HFF-Myc (cell line): ENCODE measurements around the gene AGBL1.

Experiments used
- DNase-seq: peaks from one replicate; pipeline ENCODE4 v3.0.0-alpha.2; 2011; ENCODE audit warnings: low read depth; ENCODE audit errors: extremely low read depth
- H3K4me3 ChIP-seq: replicated peaks from 2 replicates; pipeline ENCODE4 v1.5.1; 2011; ENCODE audit warnings: low read depth, mild to moderate bottlenecking, control low read depth, low read length
- CTCF ChIP-seq: IDR thresholded peaks from 2 replicates; pipeline ENCODE4 v1.5.1; 2012; ENCODE audit warnings: mild to moderate bottlenecking, low read depth, low read length, control low read depth; ENCODE audit errors: missing control alignments

The AGBL1 gene

GRCh38 chr15:86608461-86609205, 529.0 kb downstream of the AGBL1 start:
- no peak overlapping the region for H3K4me3 ChIP-seq
- no peak for DNase-seq
- TF ChIP-seq CTCF = no peak

GRCh38 chr15:86609275-86609674, 529.6 kb downstream of the AGBL1 start:
- TF ChIP-seq CTCF = no peak
- no peak for DNase-seq
- H3K4me3 ChIP-seq = no peak overlapping the region

GRCh38 chr15:86610038-86610437, 530.4 kb downstream of the AGBL1 start:
- no peak for DNase-seq
- H3K4me3 ChIP-seq = no peak overlapping the region
- no peak for TF ChIP-seq CTCF

GRCh38 chr15:86611417-86612040, 531.9 kb downstream of the AGBL1 start:
- no peak for TF ChIP-seq CTCF
- DNase-seq = no peak

GRCh38 chr15:86615411-86615810, 535.7 kb downstream of the AGBL1 start:
- H3K4me3 ChIP-seq = no peak overlapping the region
- DNase-seq = no peak
- no peak for TF ChIP-seq CTCF

More at GRCh38 chr15:86611417-86612040, 531.9 kb downstream of the AGBL1 start:
- H3K4me3 ChIP-seq = no peak overlapping the region

- no peak overlapping the region for H3K4me3 ChIP-seq
- DNase-seq = no peak
- no peak for TF ChIP-seq CTCF
Measured at GRCh38 chr15:86615816-86616215, 536.1 kb downstream of the AGBL1 start.
